Neural progenitor cell (in vitro differentiated cells): ENCODE measurements around the gene GTPBP2. TPM values are rescaled to one million over a fixed set of nuclear protein-coding genes. Genes with fewer than 3 reads are reported as not detected.

Source experiments
- DNase-seq: peaks from one replicate; pipeline ENCODE4 v3.0.0-alpha.2; 2016; ENCODE audit warnings: low spot score
- H2AFZ ChIP-seq: fragments of 200-600 bp; sonication (generic); replicated peaks from 2 replicates; pipeline ENCODE4 v1.6.1; 2016; ENCODE audit warnings: antibody characterized with exemption
- H3F3A ChIP-seq: fragments of 200-600 bp; sonication (generic); 2 replicates; pipeline ENCODE4 v1.6.1; 2016; ENCODE audit warnings: antibody characterized with exemption, low read depth
- H3K27ac ChIP-seq: fragments of 200-600 bp; sonication (generic); 2 replicates; pipeline ENCODE4 v1.5.1; 2016; ENCODE audit warnings: mild to moderate bottlenecking
- H3K27me3 ChIP-seq: fragments of 200-600 bp; sonication (generic); 2 replicates; pipeline ENCODE4 v1.6.1; 2016; ENCODE audit warnings: mild to moderate bottlenecking, moderate library complexity
- H3K36me3 ChIP-seq: fragments of 200-600 bp; sonication (generic); 2 replicates; pipeline ENCODE4 v1.5.1; 2016
- H3K4me1 ChIP-seq: fragments of 200-600 bp; sonication (generic); 2 replicates; pipeline ENCODE4 v1.6.1; 2016; ENCODE audit warnings: mixed run types
- H3K4me2 ChIP-seq: fragments of 200-600 bp; sonication (generic); 2 replicates; pipeline ENCODE4 v1.6.1; 2016
- H3K4me3 ChIP-seq: fragments of 200-600 bp; sonication (generic); 2 replicates; pipeline ENCODE4 v1.5.1; 2016
- H3K79me2 ChIP-seq: fragments of 200-600 bp; sonication (generic); 2 replicates; pipeline ENCODE4 v1.6.1; 2016; ENCODE audit warnings: low read depth
- H3K9ac ChIP-seq: fragments of 200-600 bp; sonication (generic); 2 replicates; pipeline ENCODE4 v1.6.1; 2016
- H3K9me3 ChIP-seq: fragments of 200-600 bp; sonication (generic); 2 replicates; pipeline ENCODE4 v1.5.1; 2016; ENCODE audit warnings: low read depth
- H4K20me1 ChIP-seq: fragments of 200-600 bp; sonication (generic); 2 replicates; pipeline ENCODE4 v1.6.1; 2016; ENCODE audit warnings: low read depth
- H3K27ac Mint-ChIP-seq: 3 replicates; pipeline ENCODE4 v1.8.0; 2021; ENCODE audit warnings: mixed read lengths
- H3K27me3 Mint-ChIP-seq: 2 replicates; pipeline ENCODE4 v1.8.0; 2022; ENCODE audit warnings: low read depth, mild to moderate bottlenecking, inconsistent platforms, moderate library complexity, mixed read lengths; ENCODE audit not compliant: insufficient read depth
- H3K36me3 Mint-ChIP-seq: 3 replicates; pipeline ENCODE4 v1.8.0; 2021; ENCODE audit warnings: mixed read lengths
- H3K4me1 Mint-ChIP-seq: 3 replicates; pipeline ENCODE4 v1.8.0; 2021; ENCODE audit warnings: mixed read lengths
- H3K4me3 Mint-ChIP-seq: 3 replicates; pipeline ENCODE4 v1.8.0; 2021; ENCODE audit warnings: mild to moderate bottlenecking, moderate library complexity, mixed read lengths
- H3K9me3 Mint-ChIP-seq: 3 replicates; pipeline ENCODE4 v1.8.0; 2020; ENCODE audit warnings: mixed read lengths
- EZH2 ChIP-seq: fragments of 200-600 bp; sonication (generic); IDR thresholded peaks from 2 replicates; pipeline ENCODE4 v1.6.1; 2017; ENCODE audit warnings: antibody characterized with exemption, mild to moderate bottlenecking, moderate library complexity
- EZH2phosphoT487 ChIP-seq: fragments of 200-600 bp; sonication (generic); IDR thresholded peaks from 2 replicates; pipeline ENCODE4 v1.6.1; 2017; ENCODE audit warnings: antibody characterized with exemption
- total RNA-seq: library from RNA; depleted of rRNA; stranded (reverse); fragments of >200 nt; gene quantifications from 2 replicates; pipeline ENCODE4 v1.2.3, GENCODE V29; 2015; ENCODE audit warnings: low replicate concordance
- TF ChIP-seq, protein P1 (sequence below): fragments of 200-600 bp; sonication (generic); IDR thresholded peaks from 2 replicates; pipeline ENCODE4 v1.5.1; 2017; ENCODE audit warnings: antibody characterized with exemption, mild to moderate bottlenecking

GTPBP2 gene
- total RNA-seq, 1 donor from 2014 or later, result 45.5 TPM

DNA sequence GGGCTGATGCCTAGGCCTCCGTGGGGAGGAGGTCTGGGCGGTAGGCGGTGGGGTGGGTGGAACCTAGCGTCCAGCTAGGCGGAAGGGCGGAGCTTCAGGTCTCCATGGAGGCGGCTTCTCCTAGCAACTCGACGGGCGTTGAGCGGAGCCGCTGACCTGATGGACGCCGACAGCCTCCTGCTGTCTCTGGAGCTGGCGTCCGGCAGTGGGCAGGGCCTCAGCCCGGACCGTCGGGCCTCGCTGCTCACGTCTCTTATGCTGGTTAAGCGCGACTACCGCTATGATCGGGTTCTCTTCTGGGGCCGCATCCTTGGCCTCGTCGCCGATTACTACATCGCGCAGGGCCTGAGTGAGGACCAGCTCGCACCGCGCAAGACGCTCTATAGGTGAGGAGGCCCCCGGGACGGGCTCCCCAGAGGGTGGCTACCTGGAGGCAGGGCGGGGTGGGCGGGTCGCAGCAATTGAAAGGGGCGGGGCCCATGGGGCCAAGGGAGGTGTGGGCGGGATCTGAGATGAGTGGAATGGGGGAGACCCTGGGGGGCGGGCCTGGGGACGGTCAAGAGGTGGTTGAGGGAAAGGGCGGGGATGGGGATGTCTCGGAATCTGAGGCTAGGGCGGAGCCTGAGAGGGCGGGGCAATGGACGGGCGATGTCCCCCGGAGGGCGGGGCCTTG lies 16.0 kb upstream of the GTPBP2 start, which contains the start of gene RSPH9:
RSPH9 (plus strand) TSS at position 97 of the 673 bp plus-strand sequence; CDS start at position 160, 63 bp downstream.
- H3K27me3 ChIP-seq, result no peaks in the 10 kb centered on the region
- peaks cover 11% of the 10 kb centered on the region for H4K20me1 ChIP-seq
- H3K36me3 ChIP-seq, result peaks cover 10% of the 10 kb centered on the region
- DNase-seq, result peak; percentile 97
- Mint-ChIP-seq H3K36me3 (peaks cover 17% of the 10 kb centered on the region), H3K27me3 (peaks cover 7% of the 10 kb centered on the region), H3K27ac (peak within 1 kb of the TSS; percentile 94), H3K4me3 (peak within 1 kb of the TSS; percentile 88), H3K4me1 (peaks cover 18% of the 10 kb centered on the region), H3K9me3 (no peaks in the 10 kb centered on the region)
- peaks cover 31% of the 10 kb centered on the region for H3F3A ChIP-seq
- peaks cover 5% of the 10 kb centered on the region for H3K4me1 ChIP-seq
- TF ChIP-seq EZH2 (no peak), EZH2phosphoT487 (no peak)
- TF ChIP-seq, protein P1, sequence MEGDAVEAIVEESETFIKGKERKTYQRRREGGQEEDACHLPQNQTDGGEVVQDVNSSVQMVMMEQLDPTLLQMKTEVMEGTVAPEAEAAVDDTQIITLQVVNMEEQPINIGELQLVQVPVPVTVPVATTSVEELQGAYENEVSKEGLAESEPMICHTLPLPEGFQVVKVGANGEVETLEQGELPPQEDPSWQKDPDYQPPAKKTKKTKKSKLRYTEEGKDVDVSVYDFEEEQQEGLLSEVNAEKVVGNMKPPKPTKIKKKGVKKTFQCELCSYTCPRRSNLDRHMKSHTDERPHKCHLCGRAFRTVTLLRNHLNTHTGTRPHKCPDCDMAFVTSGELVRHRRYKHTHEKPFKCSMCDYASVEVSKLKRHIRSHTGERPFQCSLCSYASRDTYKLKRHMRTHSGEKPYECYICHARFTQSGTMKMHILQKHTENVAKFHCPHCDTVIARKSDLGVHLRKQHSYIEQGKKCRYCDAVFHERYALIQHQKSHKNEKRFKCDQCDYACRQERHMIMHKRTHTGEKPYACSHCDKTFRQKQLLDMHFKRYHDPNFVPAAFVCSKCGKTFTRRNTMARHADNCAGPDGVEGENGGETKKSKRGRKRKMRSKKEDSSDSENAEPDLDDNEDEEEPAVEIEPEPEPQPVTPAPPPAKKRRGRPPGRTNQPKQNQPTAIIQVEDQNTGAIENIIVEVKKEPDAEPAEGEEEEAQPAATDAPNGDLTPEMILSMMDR, result no peak
- peak within 1 kb of the TSS; percentile 80 for H3K4me2 ChIP-seq
- H3K9me3 ChIP-seq, result no peaks in the 10 kb centered on the region
- peak within 1 kb of the TSS; percentile 74 for H2AFZ ChIP-seq
- H3K79me2 ChIP-seq, result peaks cover 18% of the 10 kb centered on the region
- peak within 1 kb of the TSS; percentile 40 for H3K27ac ChIP-seq
- no peak within 1 kb of the TSS for H3K9ac ChIP-seq
- H3K4me3 ChIP-seq, result peak within 1 kb of the TSS; percentile 58

DNA sequence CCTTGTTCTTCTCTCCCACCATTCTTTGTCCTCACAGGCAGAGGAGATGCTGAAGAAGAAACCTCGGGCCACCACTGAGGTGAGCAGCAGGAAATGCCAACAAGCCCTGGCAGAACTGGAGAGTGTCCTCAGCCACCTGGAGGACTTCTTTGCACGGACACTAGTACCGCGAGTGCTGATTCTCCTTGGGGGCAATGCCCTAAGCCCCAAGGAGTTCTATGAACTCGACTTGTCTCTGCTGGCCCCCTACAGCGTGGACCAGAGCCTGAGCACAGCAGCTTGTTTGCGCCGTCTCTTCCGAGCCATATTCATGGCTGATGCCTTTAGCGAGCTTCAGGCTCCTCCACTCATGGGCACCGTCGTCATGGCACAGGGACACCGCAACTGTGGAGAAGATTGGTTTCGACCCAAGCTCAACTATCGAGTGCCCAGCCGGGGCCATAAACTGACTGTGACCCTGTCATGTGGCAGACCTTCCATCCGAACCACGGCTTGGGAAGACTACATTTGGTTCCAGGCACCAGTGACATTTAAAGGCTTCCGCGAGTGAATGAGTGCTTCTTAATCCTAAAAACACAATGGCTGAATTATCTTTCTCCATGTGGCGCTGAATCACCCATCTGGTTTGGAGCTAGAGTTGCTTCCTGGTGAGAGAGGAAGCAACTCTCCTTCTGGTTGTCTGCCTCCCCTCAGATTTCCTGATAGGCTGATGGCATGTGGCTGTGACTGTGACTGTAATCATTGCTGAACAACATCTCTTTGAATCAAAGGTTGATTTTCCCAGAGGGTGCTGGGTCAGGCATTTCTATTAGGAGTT lies 11.1 kb upstream of the GTPBP2 start:
- H3K4me2 ChIP-seq, result peak overlapping the region; percentile 16
- H3K4me3 ChIP-seq, result no peak overlapping the region
- no peak overlapping the region for H3K27ac Mint-ChIP-seq
- no peaks in the 10 kb centered on the region for H3K9me3 ChIP-seq
- H3K36me3 Mint-ChIP-seq, result peaks cover 26% of the 10 kb centered on the region
- H3F3A ChIP-seq, result peaks cover 40% of the 10 kb centered on the region
- H3K79me2 ChIP-seq, result peaks cover 62% of the 10 kb centered on the region
- peaks cover 28% of the 10 kb centered on the region for H3K4me1 ChIP-seq
- H4K20me1 ChIP-seq, result peaks cover 33% of the 10 kb centered on the region
- no peaks in the 10 kb centered on the region for H3K27me3 ChIP-seq
- H3K36me3 ChIP-seq, result peaks cover 14% of the 10 kb centered on the region
- TF ChIP-seq, protein P1, result no peak
- TF ChIP-seq EZH2phosphoT487 (no peak), EZH2 (no peak)
- H3K4me1 Mint-ChIP-seq, result peaks cover 37% of the 10 kb centered on the region
- H3K4me3 Mint-ChIP-seq, result no peak overlapping the region
- H3K27me3 Mint-ChIP-seq, result peaks cover 8% of the 10 kb centered on the region
- no peak overlapping the region for H3K9ac ChIP-seq
- H2AFZ ChIP-seq, result no peak overlapping the region
- no peak overlapping the region for H3K27ac ChIP-seq
- DNase-seq, result no peak
- no peaks in the 10 kb centered on the region for H3K9me3 Mint-ChIP-seq

DNA sequence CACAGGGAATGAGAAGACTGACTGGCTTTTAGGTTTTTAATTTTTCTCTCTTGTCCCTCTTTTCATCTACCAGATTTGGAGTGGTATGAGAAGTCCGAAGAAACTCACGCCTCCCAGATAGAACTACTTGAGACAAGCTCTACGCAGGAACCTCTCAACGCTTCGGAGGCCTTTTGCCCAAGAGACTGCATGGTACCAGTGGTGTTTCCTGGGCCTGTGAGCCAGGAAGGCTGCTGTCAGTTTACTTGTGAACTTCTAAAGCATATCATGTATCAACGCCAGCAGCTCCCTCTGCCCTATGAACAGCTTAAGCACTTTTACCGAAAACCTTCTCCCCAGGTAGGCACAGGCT lies 7.2 kb upstream of the GTPBP2 start:
- H3K79me2 ChIP-seq, result peaks cover 57% of the 10 kb centered on the region
- H3K36me3 ChIP-seq, result peaks cover 12% of the 10 kb centered on the region
- H3K4me3 Mint-ChIP-seq, result peak overlapping the region; percentile 100
- peaks cover 33% of the 10 kb centered on the region for H3K4me1 Mint-ChIP-seq
- no peaks in the 10 kb centered on the region for H3K27me3 ChIP-seq
- peak overlapping the region; percentile 90 for H3K4me2 ChIP-seq
- H3K9ac ChIP-seq, result peak overlapping the region; percentile 73
- peak overlapping the region; percentile 99 for H3K27ac Mint-ChIP-seq
- TF ChIP-seq EZH2phosphoT487, result no peak
- TF ChIP-seq EZH2, result no peak
- TF ChIP-seq, protein P1, result no peak
- peaks cover 13% of the 10 kb centered on the region for H3K27me3 Mint-ChIP-seq
- H3F3A ChIP-seq, result peaks cover 28% of the 10 kb centered on the region
- no peak overlapping the region for H3K27ac ChIP-seq
- H3K36me3 Mint-ChIP-seq, result peaks cover 15% of the 10 kb centered on the region
- no peaks in the 10 kb centered on the region for H3K9me3 ChIP-seq
- peaks cover 30% of the 10 kb centered on the region for H4K20me1 ChIP-seq
- H3K9me3 Mint-ChIP-seq, result no peaks in the 10 kb centered on the region
- DNase-seq, result no peak
- H3K4me3 ChIP-seq, result peak overlapping the region; percentile 79
- H3K4me1 ChIP-seq, result peaks cover 25% of the 10 kb centered on the region
- no peak overlapping the region for H2AFZ ChIP-seq
